Left ventricle myocardium inferior (tissue), 1 donor: ENCODE data around the gene MAP1A. TPM values are rescaled to one million over a fixed set of nuclear protein-coding genes. Genes with fewer than 3 reads are reported as not detected.
"Not testable (repeated sequence)": the region's sequence is repeated elsewhere in the genome, so short reads cannot be mapped to it uniquely, and the experiment has no call there.

ENCODE experiments used
- DNase-seq: peaks from one replicate; pipeline ENCODE4 v3.0.0-alpha.2; 2020
- H3K27ac ChIP-seq: fragments of 200-600 bp; replicated peaks from 2 replicates; pipeline ENCODE4 v1.8.0; 2021
- H3K27me3 ChIP-seq: fragments of 200-600 bp; 2 replicates; pipeline ENCODE4 v1.8.0; 2021; ENCODE audit warnings: low read depth
- H3K36me3 ChIP-seq: fragments of 200-600 bp; 2 replicates; pipeline ENCODE4 v1.8.0; 2021
- H3K4me1 ChIP-seq: fragments of 200-600 bp; 2 replicates; pipeline ENCODE4 v1.8.0; 2021
- H3K4me3 ChIP-seq: fragments of 200-600 bp; 2 replicates; pipeline ENCODE4 v1.8.0; 2021; ENCODE audit warnings: mild to moderate bottlenecking, moderate library complexity
- H3K9me3 ChIP-seq: fragments of 200-600 bp; replicated peaks from 2 replicates; pipeline ENCODE4 v1.8.0; 2021
- intact Hi-C: fragments of 100-400 bp; cut with micrococcal nuclease; formaldehyde crosslinking; loops from one replicate; pipeline ENCODE4 v1.11.0; 2022
- total RNA-seq: library from RNA; stranded (reverse); fragmentation: NEBNext Ultra II Directional; extraction: Animal tissue kit (Norgen Biotek cat#: 25700); gene quantifications from one replicate; pipeline ENCODE4 v1.2.1, GENCODE V29; 2021
- TF ChIP-seq, protein P1 (sequence below): fragments of 200-600 bp; IDR thresholded peaks from 2 replicates; pipeline ENCODE4 v1.8.0; 2021; ENCODE audit warnings: antibody characterized with exemption, mild to moderate bottlenecking, borderline replicate concordance
- donor health status: DM: no; HTN: yes; CAD: no; lungs with severe emphysema.

The MAP1A gene
- total RNA-seq, 1 donor from 2014 or later, result 56.0 TPM

DNA sequence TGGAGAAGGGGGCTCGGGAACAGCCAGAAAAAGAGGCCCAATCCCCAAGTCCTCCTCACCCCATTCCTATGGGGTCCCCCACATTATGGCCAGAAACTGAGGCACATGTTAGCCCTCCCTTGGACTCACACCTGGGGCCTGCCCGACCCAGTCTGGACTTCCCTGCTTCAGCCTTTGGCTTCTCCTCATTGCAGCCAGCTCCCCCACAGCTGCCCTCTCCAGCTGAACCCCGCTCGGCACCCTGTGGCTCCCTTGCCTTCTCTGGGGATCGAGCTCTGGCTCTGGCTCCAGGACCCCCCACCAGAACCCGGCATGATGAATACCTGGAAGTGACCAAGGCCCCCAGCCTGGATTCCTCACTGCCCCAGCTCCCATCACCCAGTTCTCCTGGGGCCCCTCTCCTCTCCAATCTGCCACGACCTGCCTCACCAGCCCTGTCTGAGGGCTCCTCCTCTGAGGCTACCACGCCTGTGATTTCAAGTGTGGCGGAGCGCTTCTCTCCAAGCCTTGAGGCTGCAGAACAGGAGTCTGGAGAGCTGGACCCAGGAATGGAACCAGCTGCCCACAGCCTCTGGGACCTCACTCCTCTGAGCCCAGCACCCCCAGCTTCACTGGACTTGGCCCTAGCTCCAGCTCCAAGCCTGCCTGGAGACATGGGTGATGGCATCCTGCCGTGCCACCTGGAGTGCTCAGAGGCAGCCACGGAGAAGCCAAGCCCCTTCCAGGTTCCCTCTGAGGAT, 10.6 kb downstream of the MAP1A start:
- Histone ChIP-seq H3K27ac (no peak overlapping the region), H3K27me3 (no peaks in the 10 kb centered on the region), H3K9me3 (no peaks in the 10 kb centered on the region), H3K4me1 (peaks cover 4% of the 10 kb centered on the region), H3K4me3 (no peak overlapping the region), H3K36me3 (peaks cover 19% of the 10 kb centered on the region)
- intact Hi-C loops, result no loop called here
- TF ChIP-seq, protein P1, sequence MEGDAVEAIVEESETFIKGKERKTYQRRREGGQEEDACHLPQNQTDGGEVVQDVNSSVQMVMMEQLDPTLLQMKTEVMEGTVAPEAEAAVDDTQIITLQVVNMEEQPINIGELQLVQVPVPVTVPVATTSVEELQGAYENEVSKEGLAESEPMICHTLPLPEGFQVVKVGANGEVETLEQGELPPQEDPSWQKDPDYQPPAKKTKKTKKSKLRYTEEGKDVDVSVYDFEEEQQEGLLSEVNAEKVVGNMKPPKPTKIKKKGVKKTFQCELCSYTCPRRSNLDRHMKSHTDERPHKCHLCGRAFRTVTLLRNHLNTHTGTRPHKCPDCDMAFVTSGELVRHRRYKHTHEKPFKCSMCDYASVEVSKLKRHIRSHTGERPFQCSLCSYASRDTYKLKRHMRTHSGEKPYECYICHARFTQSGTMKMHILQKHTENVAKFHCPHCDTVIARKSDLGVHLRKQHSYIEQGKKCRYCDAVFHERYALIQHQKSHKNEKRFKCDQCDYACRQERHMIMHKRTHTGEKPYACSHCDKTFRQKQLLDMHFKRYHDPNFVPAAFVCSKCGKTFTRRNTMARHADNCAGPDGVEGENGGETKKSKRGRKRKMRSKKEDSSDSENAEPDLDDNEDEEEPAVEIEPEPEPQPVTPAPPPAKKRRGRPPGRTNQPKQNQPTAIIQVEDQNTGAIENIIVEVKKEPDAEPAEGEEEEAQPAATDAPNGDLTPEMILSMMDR, result no peak
- DNase-seq, result no peak

DNA sequence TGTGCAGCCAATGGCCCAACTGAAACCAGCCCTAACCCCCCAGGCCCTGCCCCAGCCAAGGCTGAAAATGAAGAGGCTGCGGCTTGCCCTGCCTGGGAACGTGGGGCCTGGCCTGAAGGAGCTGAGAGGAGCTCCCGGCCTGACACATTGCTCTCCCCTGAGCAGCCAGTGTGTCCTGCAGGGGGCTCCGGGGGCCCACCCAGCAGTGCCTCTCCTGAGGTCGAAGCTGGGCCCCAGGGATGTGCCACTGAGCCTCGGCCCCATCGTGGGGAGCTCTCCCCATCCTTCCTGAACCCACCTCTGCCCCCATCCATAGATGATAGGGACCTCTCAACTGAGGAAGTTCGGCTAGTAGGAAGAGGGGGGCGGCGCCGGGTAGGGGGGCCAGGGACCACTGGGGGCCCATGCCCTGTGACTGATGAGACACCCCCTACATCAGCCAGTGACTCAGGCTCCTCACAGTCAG, 11.2 kb downstream of the MAP1A start:
- intact Hi-C loops, result no loop called here
- Histone ChIP-seq H3K9me3 (no peaks in the 10 kb centered on the region), H3K4me3 (no peak overlapping the region), H3K4me1 (peaks cover 4% of the 10 kb centered on the region), H3K36me3 (peaks cover 13% of the 10 kb centered on the region), H3K27me3 (no peaks in the 10 kb centered on the region), H3K27ac (no peak overlapping the region)
- TF ChIP-seq, protein P1, result no peak
- no peak for DNase-seq

DNA sequence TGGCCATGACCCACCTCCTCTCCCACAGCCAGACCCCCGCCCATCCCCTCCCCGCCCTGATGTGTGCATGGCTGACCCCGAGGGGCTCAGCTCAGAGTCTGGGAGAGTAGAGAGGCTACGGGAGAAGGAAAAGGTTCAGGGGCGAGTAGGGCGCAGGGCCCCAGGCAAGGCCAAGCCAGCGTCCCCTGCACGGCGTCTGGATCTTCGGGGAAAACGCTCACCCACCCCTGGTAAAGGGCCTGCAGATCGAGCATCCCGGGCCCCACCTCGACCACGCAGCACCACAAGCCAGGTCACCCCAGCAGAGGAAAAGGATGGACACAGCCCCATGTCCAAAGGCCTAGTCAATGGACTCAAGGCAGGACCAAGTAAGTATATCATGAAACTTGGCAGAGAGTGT, 11.7 kb downstream of the MAP1A start:
- H3K36me3 ChIP-seq, result peaks cover 13% of the 10 kb centered on the region

DNA sequence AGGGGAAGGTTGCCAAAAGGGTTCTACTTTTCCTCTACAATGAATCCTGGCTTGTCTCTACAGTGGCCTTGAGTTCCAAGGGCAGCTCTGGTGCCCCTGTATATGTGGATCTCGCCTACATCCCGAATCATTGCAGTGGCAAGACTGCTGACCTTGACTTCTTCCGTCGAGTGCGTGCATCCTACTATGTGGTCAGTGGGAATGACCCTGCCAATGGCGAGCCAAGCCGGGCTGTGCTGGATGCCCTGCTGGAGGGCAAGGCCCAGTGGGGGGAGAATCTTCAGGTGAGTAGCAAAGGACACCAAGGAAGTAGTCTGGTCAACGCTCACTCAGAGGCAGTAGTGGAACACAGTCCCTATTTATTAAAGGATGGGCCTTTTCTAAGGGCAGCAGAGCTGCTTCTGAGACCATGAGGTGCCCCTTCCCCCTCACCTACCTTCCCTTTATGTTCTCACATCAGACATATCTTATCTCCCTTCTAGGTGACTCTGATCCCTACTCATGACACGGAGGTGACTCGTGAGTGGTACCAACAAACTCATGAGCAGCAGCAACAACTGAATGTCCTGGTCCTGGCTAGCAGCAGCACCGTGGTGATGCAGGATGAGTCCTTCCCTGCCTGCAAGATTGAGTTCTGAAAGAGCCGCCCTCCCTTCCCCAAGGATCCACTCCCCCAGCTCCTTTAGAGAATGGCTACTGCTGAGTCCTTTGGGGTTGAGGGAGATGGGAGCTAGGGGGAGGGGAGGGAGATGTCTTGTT, 12.4 kb downstream of the MAP1A start:
- H3K9me3 ChIP-seq, result no peaks in the 10 kb centered on the region
- peaks cover 13% of the 10 kb centered on the region for H3K36me3 ChIP-seq
- DNase-seq, result no peak
- no peaks in the 10 kb centered on the region for H3K27me3 ChIP-seq
- no peak overlapping the region for H3K4me3 ChIP-seq
- TF ChIP-seq, protein P1, result no peak
- no peak overlapping the region for H3K27ac ChIP-seq
- peaks cover 4% of the 10 kb centered on the region for H3K4me1 ChIP-seq
- intact Hi-C loops, result no loop called here

More for the DNA sequence above, 11.7 kb downstream of the MAP1A start:
- DNase-seq, result no peak
- TF ChIP-seq, protein P1, result no peak
- H3K27ac ChIP-seq, result no peak overlapping the region
- no peak overlapping the region for H3K4me3 ChIP-seq
- peaks cover 4% of the 10 kb centered on the region for H3K4me1 ChIP-seq
- intact Hi-C loops, result no loop called here
- no peaks in the 10 kb centered on the region for H3K9me3 ChIP-seq
- no peaks in the 10 kb centered on the region for H3K27me3 ChIP-seq

DNA sequence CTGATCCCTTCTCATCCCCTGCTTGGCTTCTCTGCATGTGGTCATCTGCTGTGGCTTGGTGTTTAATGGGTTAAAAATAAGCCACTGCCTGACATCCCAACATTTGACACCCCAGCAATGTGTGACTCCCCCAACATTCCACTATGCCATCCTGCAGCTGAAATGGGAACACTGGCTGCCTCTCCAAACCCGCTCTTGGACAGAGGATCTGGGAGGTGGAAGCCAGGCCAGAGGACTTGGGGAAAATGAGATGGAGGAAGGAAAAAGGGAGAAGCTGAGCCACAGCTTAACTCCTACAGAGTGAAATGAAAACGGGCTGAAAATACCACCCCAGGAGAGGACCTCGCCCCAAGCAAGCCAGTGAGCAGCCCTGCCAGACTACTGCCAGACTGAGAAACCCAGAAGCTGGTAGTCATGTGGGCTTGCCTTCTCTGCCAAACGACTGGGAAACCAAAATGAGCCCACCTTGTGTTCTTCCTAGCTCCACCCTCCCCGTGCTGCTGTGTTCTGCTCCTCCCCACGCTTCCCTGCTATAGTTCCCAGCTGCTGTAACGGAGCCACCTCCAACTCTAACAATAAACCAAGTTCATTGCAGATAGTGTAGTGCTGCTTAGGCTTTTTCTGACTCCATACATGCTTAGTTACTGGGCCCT, 13.7 kb downstream of the MAP1A start:
- TF ChIP-seq, protein P1, result no peak
- peaks cover 17% of the 10 kb centered on the region for H3K36me3 ChIP-seq
- H3K4me3 ChIP-seq, result no peak overlapping the region
- intact Hi-C loops, result no loop called here
- H3K27me3 ChIP-seq, result no peaks in the 10 kb centered on the region
- H3K9me3 ChIP-seq, result no peaks in the 10 kb centered on the region
- peaks cover 4% of the 10 kb centered on the region for H3K4me1 ChIP-seq
- H3K27ac ChIP-seq, result no peak overlapping the region
- no peak for DNase-seq

DNA sequence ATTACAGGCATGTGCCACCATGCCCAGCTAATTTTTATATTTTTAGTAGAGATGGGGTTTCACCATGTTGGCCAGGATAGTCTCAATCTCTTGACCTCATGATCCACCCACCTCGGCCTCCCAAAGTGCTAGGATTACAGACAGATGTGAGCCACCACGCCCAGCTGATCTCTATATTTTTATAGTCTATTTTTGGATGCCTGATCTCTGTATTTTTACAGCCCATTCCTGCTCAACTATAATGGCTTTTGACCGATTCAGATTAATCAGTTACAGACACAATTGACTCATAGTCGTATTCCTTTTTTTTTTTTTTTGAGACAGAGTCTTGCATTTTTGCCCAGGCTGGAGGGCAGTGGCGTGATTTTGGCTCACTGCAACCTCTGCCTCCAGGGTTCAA, 15.4 kb downstream of the MAP1A start:
- H3K4me1 ChIP-seq, H3K4me3 ChIP-seq, H3K9me3 ChIP-seq, H3K27ac ChIP-seq, DNase-seq, H3K27me3 ChIP-seq, intact Hi-C loops: not testable (repeated sequence)
- H3K36me3 ChIP-seq, result peaks cover 17% of the 10 kb centered on the region
